Activated CD8-positive, alpha-beta memory T cell treated with anti-CD3 and anti-CD28 coated beads for 36 hours (primary cell): ENCODE data around the gene SNAP47. TPM values are rescaled to one million over a fixed set of nuclear protein-coding genes. Genes with fewer than 3 reads are reported as not detected.
"Not testable (repeated sequence)": the region's sequence is repeated elsewhere in the genome, so short reads cannot be mapped to it uniquely, and the experiment has no call there.

ENCODE experiments used
- CTCF ChIA-PET: fragments of 350-600 bp; sonication (Branson Sonifier 250); formaldehyde crosslinking; loops from one replicate; lab custom pipeline; 2021; ENCODE audit warnings: antibody characterized with exemption; lab: Charles Lee
- POLR2A ChIA-PET: fragments of 350-600 bp; sonication (Branson Sonifier 250); formaldehyde crosslinking; loops from one replicate; lab custom pipeline; 2021; ENCODE audit warnings: antibody characterized with exemption; lab: Charles Lee
- total RNA-seq, 2 experiments: library from RNA; stranded (reverse); gene quantifications; one replicate each; pipeline ENCODE4 v1.2.3, GENCODE V29; 2021

SNAP47 gene, protein sequence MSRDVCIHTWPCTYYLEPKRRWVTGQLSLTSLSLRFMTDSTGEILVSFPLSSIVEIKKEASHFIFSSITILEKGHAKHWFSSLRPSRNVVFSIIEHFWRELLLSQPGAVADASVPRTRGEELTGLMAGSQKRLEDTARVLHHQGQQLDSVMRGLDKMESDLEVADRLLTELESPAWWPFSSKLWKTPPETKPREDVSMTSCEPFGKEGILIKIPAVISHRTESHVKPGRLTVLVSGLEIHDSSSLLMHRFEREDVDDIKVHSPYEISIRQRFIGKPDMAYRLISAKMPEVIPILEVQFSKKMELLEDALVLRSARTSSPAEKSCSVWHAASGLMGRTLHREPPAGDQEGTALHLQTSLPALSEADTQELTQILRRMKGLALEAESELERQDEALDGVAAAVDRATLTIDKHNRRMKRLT
- total RNA-seq: 10 to 100 TPM; 25.5 to 27.6 TPM

DNA sequence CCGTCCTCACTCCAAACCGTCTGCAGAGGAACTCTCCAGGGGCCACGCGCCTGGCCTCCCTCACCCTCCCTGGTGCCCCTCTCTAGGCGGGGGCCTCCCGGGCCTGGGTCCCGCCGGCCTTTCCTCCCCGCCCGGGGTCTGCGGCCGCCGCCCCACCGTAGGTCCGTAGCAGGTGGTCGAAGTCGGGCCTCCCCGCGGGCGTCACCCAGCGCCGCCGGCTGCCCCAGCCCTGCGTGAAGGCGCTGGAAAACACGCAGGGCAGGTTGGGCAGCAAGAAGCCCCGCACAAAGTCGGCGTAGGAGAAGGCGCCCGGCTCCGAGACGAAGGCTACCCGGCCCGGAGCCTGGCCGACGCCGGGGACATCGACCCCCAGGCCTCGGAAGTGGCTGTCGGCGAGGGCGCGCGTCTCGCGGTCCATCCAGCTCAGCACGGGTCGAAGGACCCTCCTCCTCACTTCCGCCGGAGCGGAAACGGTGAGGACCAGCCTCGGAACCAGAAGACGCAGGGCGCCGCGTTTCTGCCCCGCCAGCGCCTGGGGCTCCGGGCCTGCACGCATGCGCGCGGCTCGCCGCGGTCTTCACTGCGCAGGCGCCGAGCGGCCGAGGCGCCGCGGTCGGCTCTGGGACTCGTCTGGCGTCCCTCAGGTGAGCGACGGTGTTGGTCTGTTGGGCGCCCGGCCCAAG lies at the start of gene SNAP47, which contains the start of gene JMJD4:
SNAP47 (plus strand) TSS at position 580 of the 683 bp plus-strand sequence. CDS start 12,302 bp downstream, outside the sequence.
JMJD4 (minus strand) TSS at position 447 of the 683 bp plus-strand sequence; CDS start at position 418, 29 bp downstream.
- ChIA-PET POLR2A (interaction anchor here (0.6 kb wide), 1 partner anchor 92 kb away, joined by 3 read pairs; no protein-coding TSS in a partner anchor), CTCF (interaction anchor here (0.7 kb wide), 1 partner anchor 818 kb away, joined by 7 read pairs; no protein-coding TSS in a partner anchor)

DNA sequence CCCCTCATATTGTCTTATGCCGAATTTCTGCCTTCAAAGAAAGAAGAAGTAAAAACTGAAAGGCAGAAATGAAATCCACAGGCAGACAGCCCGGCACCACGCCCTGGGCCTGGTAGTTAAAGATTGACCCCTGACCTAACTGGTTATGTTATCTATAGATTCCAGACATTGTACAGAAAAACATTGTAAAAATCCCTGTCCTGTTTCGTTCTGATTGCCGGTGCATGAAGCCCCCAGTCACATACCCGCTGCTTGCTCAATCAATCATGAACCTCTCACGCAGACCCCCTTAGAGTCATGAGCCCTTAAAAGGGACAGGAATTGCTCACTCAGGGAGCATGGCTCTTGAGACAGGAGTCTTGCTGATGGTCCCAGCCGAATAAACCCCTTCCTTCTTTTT lies 49.4 kb upstream of the SNAP47 start:
- ChIA-PET CTCF (no interaction called here), POLR2A (no interaction called here)

DNA sequence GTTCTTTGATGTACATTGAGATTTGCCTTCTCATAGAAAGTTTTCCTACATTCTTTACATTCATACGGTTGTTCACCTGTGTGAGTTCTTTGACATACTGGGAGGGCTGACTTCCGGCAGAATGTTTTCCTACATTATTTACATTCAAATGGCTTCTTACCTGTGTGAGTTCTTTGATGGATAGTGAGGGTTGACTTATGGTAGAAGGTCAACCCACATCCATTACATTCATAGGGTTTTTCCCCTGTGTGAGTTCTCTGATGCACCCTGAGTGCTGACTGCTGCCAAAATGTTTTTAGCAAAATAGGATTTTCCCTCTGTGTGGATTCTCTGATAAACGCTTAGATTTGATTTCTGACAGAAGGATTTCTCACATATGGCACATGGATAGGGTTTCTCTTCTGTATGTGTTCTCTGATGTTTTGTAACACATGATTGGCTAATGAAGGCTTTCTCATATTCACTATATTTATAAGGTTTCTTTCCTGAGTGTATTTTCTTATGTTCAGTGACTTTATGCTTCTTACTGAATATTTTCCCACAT lies 37.8 kb upstream of the SNAP47 start:
- ChIA-PET POLR2A (no interaction called here), CTCF (no interaction called here)

DNA sequence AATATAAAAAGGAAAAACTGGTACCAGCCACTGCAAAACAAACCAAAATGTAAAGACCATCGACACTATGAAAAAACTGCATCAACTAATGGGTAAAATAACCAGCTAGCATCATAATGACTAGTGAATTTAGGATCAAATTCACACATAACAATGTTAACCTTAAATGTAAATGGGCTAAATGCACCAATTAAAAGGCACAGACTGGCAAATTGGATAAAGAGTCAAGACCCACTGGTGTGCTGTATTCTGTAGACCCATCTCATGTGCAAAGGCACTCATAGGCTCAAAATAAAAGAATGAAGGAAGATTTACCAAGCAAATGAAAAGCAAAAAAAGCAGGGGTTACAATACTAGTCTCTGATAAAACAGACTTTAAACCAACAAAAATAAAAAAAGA lies 33.6 kb upstream of the SNAP47 start:
- POLR2A ChIA-PET, CTCF ChIA-PET: not testable (repeated sequence)

DNA sequence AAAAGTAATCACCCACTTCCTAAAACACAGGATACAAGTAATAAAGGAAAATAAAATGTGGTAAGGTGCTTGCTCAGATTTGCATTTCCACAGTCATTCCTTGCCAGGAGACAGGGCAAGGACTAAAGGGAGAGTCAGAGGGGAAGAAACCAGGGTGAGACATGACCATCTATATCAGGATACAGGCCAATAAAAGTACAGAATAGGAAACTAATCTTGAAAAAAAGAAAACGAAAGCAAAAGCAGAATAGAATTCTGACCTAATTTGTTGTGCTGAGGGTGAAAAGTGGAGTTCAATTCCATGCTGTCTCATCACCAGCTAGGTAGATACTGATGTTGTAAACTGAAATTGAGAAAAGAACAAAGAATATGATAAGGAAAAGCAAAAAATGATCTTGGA lies 27.4 kb upstream of the SNAP47 start:
- ChIA-PET POLR2A (no interaction called here), CTCF (no interaction called here)

DNA sequence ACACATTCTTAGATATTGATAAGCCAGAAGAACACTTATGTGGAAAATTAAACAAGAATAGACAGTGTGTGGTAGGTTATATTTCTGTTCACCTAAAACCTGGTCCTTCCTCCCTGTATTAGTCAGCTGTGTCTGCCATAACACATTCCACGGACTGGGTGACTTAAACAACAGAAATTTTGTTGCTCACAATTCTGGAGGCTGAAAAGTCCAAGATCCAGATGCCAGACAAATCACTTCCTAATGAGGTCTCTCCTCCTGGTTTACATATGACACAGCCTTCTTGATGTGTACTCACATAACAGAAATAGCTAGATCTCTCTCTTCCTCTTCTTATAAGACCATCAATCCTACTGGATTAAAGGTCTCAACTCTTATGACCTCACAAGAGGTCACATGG lies 25.8 kb upstream of the SNAP47 start:
- ChIA-PET POLR2A (no interaction called here), CTCF (no interaction called here)

DNA sequence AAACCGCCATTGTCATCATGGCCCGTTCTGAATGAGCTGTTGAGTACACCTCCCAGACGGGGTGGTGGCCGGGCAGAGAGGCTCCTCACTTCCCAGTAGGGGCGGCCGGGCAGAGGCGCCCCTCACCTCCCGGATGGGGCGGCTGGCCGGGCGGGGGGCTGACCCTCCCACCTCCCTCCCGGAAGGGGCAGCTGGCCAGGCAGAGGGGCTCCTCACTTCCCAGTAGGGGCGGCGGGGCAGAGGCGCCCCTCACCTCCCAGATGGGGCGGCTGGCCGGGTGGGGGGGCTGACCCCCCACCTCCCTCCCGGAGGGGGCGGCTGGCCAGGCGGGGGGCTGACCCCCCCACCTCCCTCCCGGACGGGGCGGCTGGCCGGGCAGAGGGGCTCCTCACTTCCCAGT lies 24.8 kb upstream of the SNAP47 start:
- CTCF ChIA-PET, POLR2A ChIA-PET: not testable (repeated sequence)

DNA sequence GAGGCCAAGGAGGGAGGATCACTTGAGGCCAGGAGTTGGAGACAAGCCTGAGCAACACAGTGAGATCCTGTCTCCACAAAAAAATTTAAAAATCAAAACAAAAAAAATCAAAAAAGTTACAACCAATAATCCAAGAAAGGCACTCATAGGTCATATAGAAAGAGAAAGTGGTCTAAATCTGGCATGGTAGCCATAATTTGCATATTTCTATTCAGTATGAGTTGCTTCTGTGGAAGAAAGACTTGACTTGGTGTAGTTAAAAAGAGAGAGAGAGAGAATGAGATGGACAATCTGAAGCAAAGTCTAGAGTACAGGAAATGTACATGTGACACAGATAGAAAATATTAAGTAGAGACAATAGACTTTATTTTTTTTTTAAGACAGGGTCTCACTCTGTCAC lies 22.6 kb upstream of the SNAP47 start:
- POLR2A ChIA-PET: no interaction called here
- CTCF ChIA-PET: no interaction called here

DNA sequence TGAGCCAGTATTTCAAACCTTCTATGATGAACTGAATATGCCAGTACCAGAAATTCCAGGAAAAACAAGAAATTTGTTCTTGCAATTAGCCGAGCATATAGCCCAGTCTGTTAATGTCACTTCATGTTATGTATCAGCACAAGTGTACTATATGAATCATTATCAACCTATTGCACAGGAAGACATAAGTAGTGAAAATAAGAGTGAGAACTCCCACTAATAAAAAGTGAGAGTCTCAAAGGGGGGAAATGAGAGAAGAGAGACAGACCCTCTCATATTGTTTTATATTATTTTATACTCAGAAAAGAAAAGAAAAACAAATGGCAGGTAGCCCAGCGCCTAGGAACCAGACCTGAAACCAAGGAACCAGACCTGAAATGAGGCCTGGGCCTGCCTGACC lies 16.3 kb upstream of the SNAP47 start:
- ChIA-PET POLR2A (no interaction called here), CTCF (no interaction called here)

DNA sequence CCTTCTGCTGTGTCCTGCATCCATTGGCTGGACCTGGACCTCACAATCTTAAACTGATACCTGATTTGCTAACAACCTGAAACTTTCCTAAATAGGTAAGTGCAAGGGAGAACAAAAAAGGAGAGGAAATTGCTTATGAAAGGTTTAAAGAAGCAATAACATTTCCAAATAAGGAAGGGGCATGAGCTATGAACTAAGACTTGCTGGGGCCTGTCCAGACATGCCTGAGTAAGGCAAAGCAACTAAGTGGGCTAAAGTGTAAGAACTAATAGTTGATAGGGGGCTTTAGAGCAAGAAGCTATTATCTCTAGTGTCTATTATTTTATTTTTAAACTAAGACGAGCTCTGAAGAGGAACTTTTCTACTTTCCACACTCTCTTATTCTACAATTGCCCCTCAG lies 11.8 kb upstream of the SNAP47 start:
- POLR2A ChIA-PET: no interaction called here
- CTCF ChIA-PET: no interaction called here

DNA sequence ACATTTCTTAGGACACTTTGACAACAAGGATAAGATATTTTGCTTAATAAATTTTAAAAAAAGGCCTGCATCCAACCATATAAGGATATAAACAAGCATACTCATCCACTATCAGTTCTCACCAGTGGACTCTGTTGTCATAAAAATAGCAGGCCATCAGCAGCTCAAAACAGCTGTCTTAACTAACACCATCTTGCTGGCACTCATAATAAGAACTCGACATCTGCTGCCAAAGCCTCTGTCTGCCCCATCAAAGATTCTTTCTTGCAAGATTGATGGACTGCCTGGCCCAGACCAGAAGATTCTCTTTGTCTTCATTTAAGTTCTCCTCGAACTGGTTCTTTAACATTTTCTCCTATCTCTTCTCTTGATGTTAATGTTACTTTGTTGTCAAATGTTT lies 10.2 kb upstream of the SNAP47 start:
- CTCF ChIA-PET: no interaction called here
- POLR2A ChIA-PET: no interaction called here

DNA sequence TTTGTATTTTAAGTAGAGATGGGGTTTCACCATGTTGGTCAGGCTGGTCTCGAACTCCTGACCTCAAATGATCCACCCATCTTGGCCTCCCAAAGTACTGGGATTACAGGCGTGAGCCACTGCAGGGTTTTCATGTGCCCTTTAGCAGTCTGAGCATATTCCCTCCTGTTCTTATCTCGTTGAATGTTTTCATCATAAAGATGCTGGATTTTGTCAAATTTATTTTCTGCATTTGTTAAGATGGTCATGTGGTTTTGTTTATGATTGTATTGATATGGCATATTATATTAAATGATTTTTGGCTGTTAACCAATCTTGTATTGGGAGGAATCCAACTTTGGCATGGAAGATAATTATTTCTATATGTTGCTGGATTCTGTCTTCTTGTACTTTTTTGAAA lies 8.9 kb upstream of the SNAP47 start:
- ChIA-PET POLR2A (no interaction called here), CTCF (no interaction called here)

DNA sequence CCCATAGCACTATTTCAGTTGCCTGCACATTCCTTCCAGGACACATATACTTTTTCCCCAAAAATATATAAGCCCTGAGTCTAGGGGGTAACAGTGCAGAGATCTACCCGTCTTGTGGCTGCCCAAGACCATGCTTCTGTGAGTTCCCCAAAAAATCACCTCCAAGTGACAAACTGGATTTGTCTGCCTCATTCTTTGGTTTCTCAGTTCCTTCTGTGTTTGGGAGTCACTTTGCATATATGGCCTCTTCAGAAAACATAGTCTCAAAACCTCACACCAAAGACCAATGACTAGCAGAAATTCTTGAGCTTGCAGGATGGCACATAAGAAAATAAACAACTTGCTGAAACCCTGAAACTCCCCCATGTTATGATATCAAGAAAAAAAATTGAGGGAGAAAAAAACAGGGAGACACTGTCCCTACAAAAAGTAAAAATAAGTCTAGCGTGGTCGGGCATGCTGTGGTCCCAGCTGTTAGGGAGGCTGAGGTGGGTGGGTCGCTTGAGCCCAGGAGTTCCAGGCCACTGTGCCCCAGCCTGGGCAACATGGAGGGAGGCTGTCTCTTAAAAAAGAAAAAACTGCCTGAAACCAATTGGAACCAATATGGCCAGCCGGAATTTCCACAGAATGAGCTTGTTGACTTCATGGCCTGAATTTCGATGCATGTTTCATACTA lies 8.2 kb upstream of the SNAP47 start:
- ChIA-PET POLR2A (no interaction called here), CTCF (no interaction called here)

DNA sequence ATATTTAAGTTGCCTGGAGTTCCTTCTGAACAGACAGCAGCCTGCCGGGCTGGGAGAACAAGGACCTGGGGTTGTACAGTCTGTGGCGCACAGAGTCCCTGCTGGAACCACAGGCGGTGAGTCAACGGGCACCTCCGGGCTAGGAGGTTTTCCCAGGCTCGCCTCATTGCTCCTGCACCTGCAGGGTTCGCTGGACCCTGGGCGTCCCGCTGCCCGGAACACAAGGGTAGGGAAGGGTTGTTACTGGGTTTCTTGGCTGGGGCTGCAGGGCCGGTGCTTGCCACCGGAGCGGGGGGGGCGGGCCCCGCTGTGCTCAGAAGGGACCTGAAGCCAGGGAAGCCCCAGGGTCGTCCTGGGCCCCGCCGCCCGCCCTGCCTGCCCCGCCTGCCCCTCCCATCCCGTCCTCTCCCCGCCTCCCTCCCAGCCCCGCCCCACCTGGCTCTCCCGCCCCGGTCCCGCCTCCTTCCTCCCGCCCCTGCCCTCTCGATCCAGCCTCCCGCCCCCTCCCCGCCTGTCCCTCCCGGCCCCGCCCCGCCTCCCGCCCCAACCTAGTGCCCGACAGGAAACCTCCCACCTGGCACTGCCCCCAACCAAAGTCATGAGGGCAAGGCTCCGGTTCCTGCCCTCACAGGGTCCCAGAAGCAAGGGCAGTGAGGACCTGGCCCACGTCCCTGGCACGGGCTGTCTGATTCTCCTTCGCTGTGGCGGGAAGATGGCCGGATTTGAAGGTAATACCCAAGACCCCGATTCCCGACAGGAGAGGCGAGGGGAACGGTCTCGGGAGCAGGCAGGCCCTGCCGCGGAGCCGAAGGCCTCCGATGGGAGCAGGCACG lies 7.0 kb upstream of the SNAP47 start:
- POLR2A ChIA-PET: interaction anchor here (0.5 kb wide), 1 partner anchor 1950 kb away, joined by 3 read pairs; no protein-coding TSS in a partner anchor
- CTCF ChIA-PET: no interaction called here

DNA sequence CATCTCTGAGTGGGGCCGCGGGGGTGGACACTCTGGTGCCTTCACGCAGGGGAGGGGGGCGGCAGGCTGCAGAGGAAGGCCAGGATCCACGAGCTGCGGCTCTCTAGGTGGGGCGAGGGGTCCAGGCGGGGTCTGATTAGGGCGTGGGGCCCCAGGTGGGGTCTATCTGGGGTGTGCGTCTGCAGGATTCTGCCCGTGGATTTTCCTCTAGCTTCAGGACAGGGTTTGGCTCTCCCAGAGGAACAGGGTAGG lies 6.4 kb upstream of the SNAP47 start:
- ChIA-PET POLR2A (interaction anchor here (0.5 kb wide), 1 partner anchor 1951 kb away, joined by 3 read pairs; no protein-coding TSS in a partner anchor), CTCF (no interaction called here)

DNA sequence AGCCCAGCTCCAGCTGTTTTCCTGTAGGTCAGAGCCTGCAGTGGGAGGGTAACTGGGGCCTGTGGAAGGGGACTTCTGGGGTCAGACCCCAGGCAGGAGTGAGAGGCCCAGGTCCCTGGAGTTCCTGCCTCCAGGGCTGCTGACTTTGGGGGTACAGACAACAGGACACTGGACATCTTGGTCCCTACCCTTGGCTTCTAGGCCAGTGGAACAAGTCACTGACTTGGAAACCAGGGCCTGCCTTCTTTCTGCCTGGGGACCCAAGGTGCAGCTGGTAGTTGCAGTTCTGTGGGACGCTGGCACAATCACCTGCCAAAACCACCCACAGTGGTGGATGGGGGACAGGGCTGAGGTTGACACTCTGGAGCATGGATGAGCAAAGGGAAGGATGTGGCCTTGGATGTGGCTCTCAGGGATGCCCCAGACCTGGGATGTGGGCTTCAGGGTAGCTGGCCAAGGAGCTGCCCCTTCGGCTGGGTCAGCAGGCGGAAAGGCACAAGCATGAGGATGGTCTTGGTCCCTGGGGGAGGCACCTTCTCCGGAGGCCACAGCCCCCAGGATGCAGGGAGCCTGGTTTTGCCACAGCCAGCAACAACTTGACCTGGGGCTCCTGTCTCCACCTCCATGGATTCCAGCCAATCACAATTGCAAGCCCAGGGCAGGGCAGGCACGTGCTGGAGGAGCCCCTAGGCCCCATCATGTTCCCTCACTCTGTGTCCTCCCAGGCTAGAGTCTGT lies 5.9 kb upstream of the SNAP47 start:
- ChIA-PET CTCF (no interaction called here), POLR2A (interaction anchor here (0.5 kb wide), 1 partner anchor 1951 kb away, joined by 3 read pairs; no protein-coding TSS in a partner anchor)

DNA sequence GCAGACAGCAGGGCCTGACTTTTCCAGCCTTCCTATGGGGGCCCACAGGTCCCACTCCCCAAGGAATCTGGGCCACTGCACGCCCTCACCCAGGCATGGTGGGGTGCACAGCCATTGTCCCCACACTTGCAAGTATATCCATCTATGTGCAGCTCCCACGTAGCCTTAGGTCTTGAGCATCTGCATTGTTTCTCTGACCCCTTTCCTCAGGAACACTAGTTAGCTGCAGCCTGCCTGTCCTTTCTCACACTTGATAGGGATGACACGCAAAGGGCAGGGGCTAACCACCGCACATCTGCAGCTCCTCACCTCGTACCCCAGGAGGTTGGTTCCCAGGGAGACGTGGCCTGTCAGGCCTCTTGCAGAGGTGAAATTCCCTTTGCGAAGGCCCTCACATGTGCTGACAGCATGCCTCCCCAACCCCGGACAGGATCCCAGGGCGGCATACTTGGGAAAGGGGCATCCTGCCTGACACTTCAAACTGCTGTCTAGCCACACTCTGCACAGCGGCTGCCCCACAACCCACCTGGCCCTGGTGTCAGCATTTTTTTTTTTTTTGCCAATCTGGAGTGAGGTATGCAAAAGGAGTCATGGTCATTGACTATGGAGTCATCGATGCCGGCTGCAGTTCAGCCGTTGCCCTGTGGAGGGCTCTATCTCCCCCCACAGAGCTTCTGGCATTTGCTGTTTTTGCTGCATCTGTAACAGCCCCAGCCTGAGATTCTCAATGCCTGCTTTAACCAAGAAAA lies 5.2 kb upstream of the SNAP47 start:
- POLR2A ChIA-PET: interaction anchor here (0.9 kb wide), 1 partner anchor 58 kb away, joined by 4 read pairs; no protein-coding TSS in a partner anchor
- CTCF ChIA-PET: interaction anchor here (2.4 kb wide), 1 partner anchor 224 kb away, joined by 6 read pairs; no protein-coding TSS in a partner anchor
